Ovary (tissue), 9 donors: ENCODE results near the gene ZSWIM8. TPM values are rescaled to one million over a fixed set of nuclear protein-coding genes. Genes with fewer than 3 reads are reported as not detected.
A peak's percentile ranks its signal among the peaks of the same experiment; 100 is the strongest.
"Not testable (repeated sequence)": the region's sequence is repeated elsewhere in the genome, so short reads cannot be mapped to it uniquely, and the experiment has no call there.

Experiments used
- DNase-seq, 5 donors: peaks; one replicate each; pipeline ENCODE4 v3.0.0-alpha.2; 2019 to 2020
- H3K27ac ChIP-seq, 2 donors: fragments of 200-600 bp; one replicate each; pipeline versions ENCODE4 v1.5.1 to v1.8.0; 2019 to 2022
- H3K27me3 ChIP-seq: fragments of 200-600 bp; one replicate; pipeline ENCODE4 v1.8.0; 2022
- H3K36me3 ChIP-seq: fragments of 200-600 bp; sonication (generic); one replicate; pipeline ENCODE4 v1.5.1; 2019
- H3K4me1 ChIP-seq: one replicate; pipeline ENCODE4 v1.8.1; 2013; ENCODE audit warnings: mild to moderate bottlenecking, moderate library complexity; ENCODE audit not compliant: insufficient read depth
- H3K4me3 ChIP-seq: fragments of 200-600 bp; sonication (generic); one replicate; pipeline ENCODE4 v1.5.1; 2017
- H3K9me3 ChIP-seq, 2 donors: fragments of 200-600 bp in 1 of 2; sonication (generic) in 1 of 2; one replicate each; pipeline versions ENCODE4 v1.5.1 to v1.8.1; 2013 to 2019; ENCODE audit warnings: mild to moderate bottlenecking in 1 of 2, moderate library complexity in 1 of 2
- CTCF ChIP-seq, 3 donors: fragments of 450-650 bp in 2 of 3; fragments of 200-600 bp in 1 of 3; IDR thresholded peaks; one replicate each; pipeline versions ENCODE4 v1.5.1 to v1.8.0; 2016 to 2022; ENCODE audit warnings: antibody characterized with exemption in 3 of 3, mild to moderate bottlenecking in 1 of 3
- EP300 ChIP-seq: sonication (generic); formaldehyde crosslinking; IDR thresholded peaks from one replicate; pipeline ENCODE4 v1.6.1; 2017; ENCODE audit warnings: antibody characterized with exemption
- POLR2A ChIP-seq: fragments of 450-650 bp; IDR thresholded peaks from one replicate; pipeline ENCODE4 v1.6.1; 2017; ENCODE audit warnings: antibody characterized with exemption, mild to moderate bottlenecking, moderate library complexity
- WGBS, 3 donors: extraction: QIAGEN DNeasy Blood & Tissue Kit in 1 of 3; methylation state at CpG; one replicate each; pipeline versions ENCODE4 v1.1.5 to v1.1.7; 2013 to 2017; 5-methylcytosine and 5-hydroxymethylcytosine counted together
- intact Hi-C, 4 donors: fragments of 100-400 bp; cut with DNase I; formaldehyde crosslinking; loops; one replicate each; pipeline versions ENCODE4 v1.11.0 to v1.15.1; 2022 to 2023
- polyA plus RNA-seq, 2 donors: library from polyadenylated mRNA; stranded (reverse); fragments of 200-250 nt in 1 of 2; fragments of 350-450 nt in 1 of 2; fragmentation: Illumina TruSeq in 1 of 2; extraction: RNeasy Lipid Tissue Mini Kit (QIAGEN cat#74804) in 1 of 2; gene quantifications; one replicate each; pipeline ENCODE4 v1.2.3, GENCODE V29; 2013 to 2014
- total RNA-seq, 7 donors: library from RNA; depleted of rRNA in 2 of 7; stranded (reverse); fragments of >200 nt in 2 of 7; fragmentation: NEBNext Ultra II Directional in 3 of 7; extraction: Animal tissue kit (Norgen Biotek cat#: 25700) in 3 of 7; gene quantifications; one replicate each; pipeline versions ENCODE4 v1.1.0 to v1.2.4, GENCODE V29; 2016 to 2023
- donor health status: DM: no; HTN: no; CAD: no; lungs with moderate emphysema.
- donor health status: DM: no; HTN: no; CAD: no.
- donor health status: Bipolar disorder and iron deficiency.
- donor health status: DM: yes; HTN: yes; CAD: no.
- donor health status: DM: no; HTN: no; CAD: no.
- donor health status: DM: yes; HTN: yes; CAD: no.

The ZSWIM8 gene
- total and polyA plus RNA-seq, 9 donors, result 42.7 to 90.7 (median 69.3) TPM

- Histone ChIP-seq H3K27me3 (no peaks in the 10 kb centered on the region), H3K36me3 (no peaks in the 10 kb centered on the region), H3K4me3 (peak overlapping the region; percentile 90), H3K9me3 (no peaks in the 10 kb centered on the region), H3K4me1 (peaks cover 9% of the 10 kb centered on the region), H3K27ac (no peak overlapping the region)
- intact Hi-C loops, result no loop called here
- DNase-seq, result peak in 1 of 5 donors; percentile 7
- WGBS, 3 donors, result 0 to 5% (median 5%) methylated on average over 2 of the region's 2 CpGs
- TF ChIP-seq CTCF (IDR thresholded peaks at IDR 0.05) (no peak), POLR2A (no peak), EP300 (no peak)
Observed at GRCh38 chr10:73786512-73786885, 1.1 kb downstream of the ZSWIM8 start.

- intact Hi-C loops, H3K9me3 ChIP-seq, H3K27me3 ChIP-seq, H3K27ac ChIP-seq, H3K4me1 ChIP-seq, H3K4me3 ChIP-seq, H3K36me3 ChIP-seq: not testable (repeated sequence)
- WGBS, 3 donors, result 79 to 84% (median 81%) methylated on average over 21 of the region's 21 CpGs
- DNase-seq, result peak in 1 of 5 donors; percentile 20
Observed at GRCh38 chr10:73787031-73787800, 1.8 kb downstream of the ZSWIM8 start.

GRCh38 chr10:73788864-73789658 is 3.7 kb downstream of the ZSWIM8 start:
- no peaks in the 10 kb centered on the region for H3K36me3 ChIP-seq
- H3K9me3 ChIP-seq, result no peaks in the 10 kb centered on the region
- H3K27ac ChIP-seq, result no peak overlapping the region
- TF ChIP-seq POLR2A (no peak), CTCF (IDR thresholded peaks at IDR 0.05) (no peak), EP300 (no peak)
- peak in 1 of 5 donors; percentile 18 for DNase-seq
- 79 to 83% (median 79%) methylated on average over 17 of the region's 17 CpGs for WGBS, 3 donors
- intact Hi-C loops, result no loop called here
- peaks cover 7% of the 10 kb centered on the region for H3K4me1 ChIP-seq
- no peaks in the 10 kb centered on the region for H3K27me3 ChIP-seq
- no peak overlapping the region for H3K4me3 ChIP-seq

GRCh38 chr10:73789659-73790055 is 4.3 kb downstream of the ZSWIM8 start:
- intact Hi-C loops, result no loop called here
- WGBS, 3 donors, result 80 to 88% (median 84%) methylated on average over 10 of the region's 10 CpGs
- Histone ChIP-seq H3K36me3 (no peaks in the 10 kb centered on the region), H3K4me3 (no peak overlapping the region), H3K9me3 (no peaks in the 10 kb centered on the region), H3K27me3 (no peaks in the 10 kb centered on the region), H3K4me1 (peaks cover 7% of the 10 kb centered on the region), H3K27ac (no peak overlapping the region)
- TF ChIP-seq POLR2A (no peak), CTCF (IDR thresholded peaks at IDR 0.05) (no peak), EP300 (no peak)
- no peak for DNase-seq
